A549 (cell line): ENCODE results near the gene EEFSEC. TPM values are rescaled to one million over a fixed set of nuclear protein-coding genes. Genes with fewer than 3 reads are reported as not detected.
A peak's percentile ranks its signal among the peaks of the same experiment; 100 is the strongest.

Experiments
- ATAC-seq, 2 experiments: fragments of 200-7000 bp in 1 of 2; fragments of >200 bp in 1 of 2; cut with Nextera tagmentation in 1 of 2; cut with Tn5 transposase in 1 of 2; 3 replicates each; pipeline versions ENCODE4 v1.8.0 to v1.9.1; 2018 to 2020; ENCODE audit warnings: mild to moderate bottlenecking in 1 of 2, moderate library complexity in 1 of 2
- CTCF ChIA-PET: fragments of 300-600 bp; sonication (Branson Sonifier 250); formaldehyde crosslinking; extraction: SDS; loops from one replicate; lab custom pipeline; 2021; ENCODE audit warnings: antibody characterized with exemption, inconsistent platforms; lab: Yijun Ruan, JAX
- POLR2A ChIA-PET: fragments of 350-600 bp; formaldehyde crosslinking; extraction: SDS; loops from one replicate; lab custom pipeline; 2021; ENCODE audit warnings: antibody characterized with exemption, inconsistent platforms; lab: Yijun Ruan, JAX
- DNase-seq, 2 experiments: peaks; one replicate each; pipeline versions ENCODE4 v3.0.0 to v3.0.0-alpha.2; 2011 to 2016; ENCODE audit warnings: low read depth in 1 of 2, low spot score in 1 of 2
- FAIRE-seq: peaks from 2 replicates; lab custom pipeline; 2011; peaks lifted over from hg19 to GRCh38; lab: Jason Lieb, UNC
- H3K27ac ChIP-seq, 2 experiments: fragments of >200 bp; sonication (Bioruptor Twin); formaldehyde crosslinking; 3 replicates each; pipeline ENCODE4 v1.5.1; 2016 to 2017
- H3K4me1 ChIP-seq: fragments of >200 bp; sonication (Bioruptor Twin); formaldehyde crosslinking; 3 replicates; pipeline ENCODE4 v1.6.1; 2016
- H3K4me2 ChIP-seq: fragments of >200 bp; sonication (Bioruptor Twin); formaldehyde crosslinking; 3 replicates; pipeline ENCODE4 v1.6.1; 2016
- H3K4me3 ChIP-seq: fragments of >200 bp; sonication (Bioruptor Twin); formaldehyde crosslinking; 3 replicates; pipeline ENCODE4 v1.5.1; 2016
- H3K9me3 ChIP-seq: fragments of >200 bp; sonication (Bioruptor Twin); formaldehyde crosslinking; 3 replicates; pipeline ENCODE4 v1.6.1; 2016
- FOSB ChIP-seq: fragments of 250-450 bp; sonication (Bioruptor Pico); IDR thresholded peaks from 2 replicates; pipeline ENCODE4 v1.5.0; 2020; ENCODE audit warnings: mild to moderate bottlenecking, moderate library complexity
- FOXS1 ChIP-seq: fragments of 250-450 bp; sonication (Bioruptor Pico); IDR thresholded peaks from 2 replicates; pipeline ENCODE4 v1.5.0; 2020; ENCODE audit warnings: mild to moderate bottlenecking, moderate library complexity
- GATA3 ChIP-seq: IDR thresholded peaks from 2 replicates; pipeline ENCODE4 v1.6.1; 2012; ENCODE audit warnings: borderline replicate concordance
- HOXA7 ChIP-seq: fragments of 250-450 bp; sonication (Bioruptor Pico); IDR thresholded peaks from 2 replicates; pipeline ENCODE4 v1.5.0; 2020; ENCODE audit warnings: mild to moderate bottlenecking, moderate library complexity
- HOXB13 ChIP-seq: fragments of 250-450 bp; sonication (Bioruptor Pico); IDR thresholded peaks from 2 replicates; pipeline ENCODE4 v1.5.0; 2020; ENCODE audit warnings: low read depth, mild to moderate bottlenecking, moderate library complexity
- KDM5A ChIP-seq: fragments of 200-600 bp; sonication (generic); IDR thresholded peaks from 2 replicates; pipeline ENCODE4 v1.6.1; 2016; ENCODE audit warnings: antibody characterized with exemption, mild to moderate bottlenecking
- MAFK ChIP-seq: fragments of 450-650 bp; IDR thresholded peaks from 2 replicates; pipeline ENCODE4 v1.6.1; 2014; ENCODE audit not compliant: partially characterized antibody
- MAZ ChIP-seq: fragments of 150-350 bp; IDR thresholded peaks from 2 replicates; pipeline ENCODE4 v1.6.1; 2014; ENCODE audit warnings: antibody characterized with exemption, low read depth, low read length, borderline replicate concordance
- NFE2L2 ChIP-seq: fragments of 150-350 bp; conservative IDR thresholded peaks from 2 replicates; pipeline ENCODE4 v1.6.1; 2014; ENCODE audit warnings: low read length
- NPAS2 ChIP-seq: fragments of 250-450 bp; sonication (Bioruptor Pico); IDR thresholded peaks from 2 replicates; pipeline ENCODE4 v1.8.0; 2022; ENCODE audit warnings: mild to moderate bottlenecking, moderate library complexity, borderline replicate concordance
- POLR2A ChIP-seq: IDR thresholded peaks from 2 replicates; pipeline ENCODE4 v1.6.1; 2012; ENCODE audit warnings: mild to moderate bottlenecking, low read length
- RCOR1 ChIP-seq: fragments of 150-350 bp; IDR thresholded peaks from 2 replicates; pipeline ENCODE4 v1.6.1; 2014; ENCODE audit warnings: antibody characterized with exemption, low read length, low read depth
- SMC3 ChIP-seq: fragments of >200 bp; sonication (Bioruptor Twin); formaldehyde crosslinking; IDR thresholded peaks from 3 replicates; pipeline ENCODE4 v1.6.1; 2018; ENCODE audit warnings: inconsistent platforms
- TP53 ChIP-seq: fragments of 250-450 bp; sonication (Bioruptor Pico); IDR thresholded peaks from 2 replicates; pipeline ENCODE4 v1.5.0; 2021; ENCODE audit warnings: mild to moderate bottlenecking, moderate library complexity
- ZC3H11A ChIP-seq: fragments of 450-650 bp; IDR thresholded peaks from 2 replicates; pipeline ENCODE4 v1.6.1; 2014; ENCODE audit warnings: antibody characterized with exemption, mild to moderate bottlenecking
- ZFP36 ChIP-seq: fragments of 450-650 bp; IDR thresholded peaks from 2 replicates; pipeline ENCODE4 v1.6.1; 2014; ENCODE audit warnings: borderline replicate concordance; ENCODE audit not compliant: partially characterized antibody
- WGBS: methylation state at CpG from one replicate; pipeline ENCODE4 v1.1.6; 2017; ENCODE audit errors: missing lambda C conversion rate; 5-methylcytosine and 5-hydroxymethylcytosine counted together
- polyA plus RNA-seq, 4 experiments: library from polyadenylated mRNA; depleted of rRNA in 3 of 4; stranded (reverse); fragments of >200 nt; fragmentation: RNase III in 1 of 4; extraction: RNeasy Plus Mini Kit Qiagen cat#74134 plus additional on column Dnase treatment in 1 of 4; gene quantifications; 2 replicates in 3 of 4; 3 replicates in 1 of 4; pipeline ENCODE4 v1.2.3, GENCODE V29; 2011 to 2017
- TF ChIP-seq, protein P1 (sequence below): fragments of 150-350 bp; IDR thresholded peaks from 2 replicates; pipeline ENCODE4 v1.6.1; 2014; ENCODE audit warnings: low read depth, mild to moderate bottlenecking, low read length
- TF ChIP-seq, protein P2 (sequence below): IDR thresholded peaks from 2 replicates; pipeline ENCODE4 v1.6.1; 2012
- TF ChIP-seq, protein P3 (sequence below): fragments of 250-450 bp; sonication (Bioruptor Pico); IDR thresholded peaks from 2 replicates; pipeline ENCODE4 v1.5.0; 2021; ENCODE audit warnings: mild to moderate bottlenecking, moderate library complexity, borderline replicate concordance
- TF ChIP-seq, protein P4 (sequence below): IDR thresholded peaks from 2 replicates; pipeline ENCODE4 v1.6.1; 2012
- TF ChIP-seq, protein P5 (sequence below): fragments of 200-600 bp; sonication (generic); IDR thresholded peaks from 2 replicates; pipeline ENCODE4 v1.6.1; 2016; ENCODE audit warnings: antibody characterized with exemption, mild to moderate bottlenecking, moderate library complexity

The EEFSEC gene
- polyA plus RNA-seq, 2 of the 4 experiments (the other 2 are of a cell fraction) = 6.9 to 7.3 TPM

DNA sequence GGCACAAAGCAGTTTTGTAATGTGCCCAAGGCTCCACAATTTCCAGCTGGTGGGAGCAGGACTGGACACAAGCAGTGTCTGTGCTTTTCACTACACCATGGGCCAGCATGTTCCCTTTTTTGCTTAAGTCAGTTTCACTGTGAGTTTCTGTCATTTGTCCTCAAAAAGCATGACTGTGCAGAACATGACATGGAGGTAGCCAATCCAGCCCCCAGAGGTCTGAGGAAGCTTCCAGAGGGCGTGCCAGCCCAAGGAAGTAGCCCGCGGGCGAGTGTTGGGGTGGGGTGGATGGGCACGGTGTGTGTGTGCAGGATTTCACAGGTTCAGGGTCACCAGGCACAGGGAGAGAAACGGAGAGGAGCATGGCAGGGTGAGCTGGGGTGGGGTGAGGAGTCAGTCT lies 8.0 kb upstream of the EEFSEC start:
- H3K4me2 ChIP-seq = no peak overlapping the region
- ATAC-seq = no peak
- ChIA-PET CTCF (interaction anchor here (1.2 to 2.4 kb wide), 4 partner anchors 12 to 472 kb away, joined by 3 to 11 read pairs (median 4); no protein-coding TSS in a partner anchor), POLR2A (no interaction called here)
- no peak for FAIRE-seq
- 64% methylated on average over 6 of the region's 6 CpGs for WGBS
- no peaks in the 10 kb centered on the region for H3K4me1 ChIP-seq
- H3K4me3 ChIP-seq = no peak overlapping the region
- peak; percentile 21 for TF ChIP-seq MAFK
- TF ChIP-seq NFE2L2 = peak; percentile 49
- TF ChIP-seq ZC3H11A = no peak
- no peak overlapping the region for H3K27ac ChIP-seq
- no peaks in the 10 kb centered on the region for H3K9me3 ChIP-seq
- no peak for DNase-seq

DNA sequence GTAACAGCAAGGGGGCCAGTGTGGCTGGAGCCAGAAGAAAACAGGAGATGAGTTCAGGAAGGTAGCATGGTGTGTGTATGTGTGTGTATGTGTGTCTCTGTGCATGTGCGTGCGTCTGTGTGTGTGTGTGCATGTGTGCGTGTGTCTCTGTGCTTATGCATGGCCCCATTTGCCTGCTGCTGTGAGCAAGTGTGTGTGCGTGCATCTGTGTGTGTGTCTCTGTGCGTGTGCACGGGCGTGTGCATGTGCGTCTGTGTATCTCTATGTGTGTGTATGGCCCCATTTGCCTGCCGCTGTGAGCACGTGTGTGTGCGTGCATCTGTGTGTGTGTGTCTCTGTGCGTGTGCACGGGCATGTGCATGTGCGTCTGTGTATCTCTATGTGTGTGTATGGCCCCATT lies 7.1 kb upstream of the EEFSEC start:
- FAIRE-seq = no peak
- WGBS = 95% methylated on average over 9 of the region's 14 CpGs
- Histone ChIP-seq H3K27ac (no peak overlapping the region), H3K4me2 (no peak overlapping the region), H3K4me3 (no peak overlapping the region), H3K4me1 (no peaks in the 10 kb centered on the region), H3K9me3 (no peaks in the 10 kb centered on the region)
- DNase-seq = no peak
- POLR2A ChIA-PET = no interaction called here
- CTCF ChIA-PET = no interaction called here
- no peak for TF ChIP-seq TP53 (CRISPR knock-in tag)
- TF ChIP-seq, protein P1, sequence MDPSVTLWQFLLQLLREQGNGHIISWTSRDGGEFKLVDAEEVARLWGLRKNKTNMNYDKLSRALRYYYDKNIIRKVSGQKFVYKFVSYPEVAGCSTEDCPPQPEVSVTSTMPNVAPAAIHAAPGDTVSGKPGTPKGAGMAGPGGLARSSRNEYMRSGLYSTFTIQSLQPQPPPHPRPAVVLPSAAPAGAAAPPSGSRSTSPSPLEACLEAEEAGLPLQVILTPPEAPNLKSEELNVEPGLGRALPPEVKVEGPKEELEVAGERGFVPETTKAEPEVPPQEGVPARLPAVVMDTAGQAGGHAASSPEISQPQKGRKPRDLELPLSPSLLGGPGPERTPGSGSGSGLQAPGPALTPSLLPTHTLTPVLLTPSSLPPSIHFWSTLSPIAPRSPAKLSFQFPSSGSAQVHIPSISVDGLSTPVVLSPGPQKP = no peak
- no peak for TF ChIP-seq ZC3H11A
- no peak for TF ChIP-seq FOXS1 (CRISPR knock-in tag)
- TF ChIP-seq GATA3 = no peak
- TF ChIP-seq KDM5A = no peak
- TF ChIP-seq NPAS2 (CRISPR knock-in tag) = no peak
- TF ChIP-seq, protein P2, sequence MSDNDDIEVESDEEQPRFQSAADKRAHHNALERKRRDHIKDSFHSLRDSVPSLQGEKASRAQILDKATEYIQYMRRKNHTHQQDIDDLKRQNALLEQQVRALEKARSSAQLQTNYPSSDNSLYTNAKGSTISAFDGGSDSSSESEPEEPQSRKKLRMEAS = no peak
- TF ChIP-seq ZFP36 = no peak
- no peak for TF ChIP-seq RCOR1
- no peak for TF ChIP-seq MAZ
- TF ChIP-seq HOXA7 (CRISPR knock-in tag) = no peak
- TF ChIP-seq SMC3 = no peak
- TF ChIP-seq, protein P3, sequence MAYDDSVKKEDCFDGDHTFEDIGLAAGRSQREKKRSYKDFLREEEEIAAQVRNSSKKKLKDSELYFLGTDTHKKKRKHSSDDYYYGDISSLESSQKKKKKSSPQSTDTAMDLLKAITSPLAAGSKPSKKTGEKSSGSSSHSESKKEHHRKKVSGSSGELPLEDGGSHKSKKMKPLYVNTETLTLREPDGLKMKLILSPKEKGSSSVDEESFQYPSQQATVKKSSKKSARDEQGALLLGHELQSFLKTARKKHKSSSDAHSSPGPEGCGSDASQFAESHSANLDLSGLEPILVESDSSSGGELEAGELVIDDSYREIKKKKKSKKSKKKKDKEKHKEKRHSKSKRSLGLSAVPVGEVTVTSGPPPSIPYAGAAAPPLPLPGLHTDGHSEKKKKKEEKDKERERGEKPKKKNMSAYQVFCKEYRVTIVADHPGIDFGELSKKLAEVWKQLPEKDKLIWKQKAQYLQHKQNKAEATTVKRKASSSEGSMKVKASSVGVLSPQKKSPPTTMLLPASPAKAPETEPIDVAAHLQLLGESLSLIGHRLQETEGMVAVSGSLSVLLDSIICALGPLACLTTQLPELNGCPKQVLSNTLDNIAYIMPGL (CRISPR knock-in tag) = no peak
- no peak for TF ChIP-seq NFE2L2
- TF ChIP-seq, protein P4, sequence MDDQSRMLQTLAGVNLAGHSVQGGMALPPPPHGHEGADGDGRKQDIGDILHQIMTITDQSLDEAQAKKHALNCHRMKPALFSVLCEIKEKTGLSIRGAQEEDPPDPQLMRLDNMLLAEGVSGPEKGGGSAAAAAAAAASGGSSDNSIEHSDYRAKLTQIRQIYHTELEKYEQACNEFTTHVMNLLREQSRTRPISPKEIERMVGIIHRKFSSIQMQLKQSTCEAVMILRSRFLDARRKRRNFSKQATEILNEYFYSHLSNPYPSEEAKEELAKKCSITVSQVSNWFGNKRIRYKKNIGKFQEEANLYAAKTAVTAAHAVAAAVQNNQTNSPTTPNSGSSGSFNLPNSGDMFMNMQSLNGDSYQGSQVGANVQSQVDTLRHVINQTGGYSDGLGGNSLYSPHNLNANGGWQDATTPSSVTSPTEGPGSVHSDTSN = no peak
- no peak for TF ChIP-seq POLR2A
- no peak for TF ChIP-seq HOXB13 (CRISPR knock-in tag)
- no peak for TF ChIP-seq FOSB (CRISPR knock-in tag)
- TF ChIP-seq, protein P5, sequence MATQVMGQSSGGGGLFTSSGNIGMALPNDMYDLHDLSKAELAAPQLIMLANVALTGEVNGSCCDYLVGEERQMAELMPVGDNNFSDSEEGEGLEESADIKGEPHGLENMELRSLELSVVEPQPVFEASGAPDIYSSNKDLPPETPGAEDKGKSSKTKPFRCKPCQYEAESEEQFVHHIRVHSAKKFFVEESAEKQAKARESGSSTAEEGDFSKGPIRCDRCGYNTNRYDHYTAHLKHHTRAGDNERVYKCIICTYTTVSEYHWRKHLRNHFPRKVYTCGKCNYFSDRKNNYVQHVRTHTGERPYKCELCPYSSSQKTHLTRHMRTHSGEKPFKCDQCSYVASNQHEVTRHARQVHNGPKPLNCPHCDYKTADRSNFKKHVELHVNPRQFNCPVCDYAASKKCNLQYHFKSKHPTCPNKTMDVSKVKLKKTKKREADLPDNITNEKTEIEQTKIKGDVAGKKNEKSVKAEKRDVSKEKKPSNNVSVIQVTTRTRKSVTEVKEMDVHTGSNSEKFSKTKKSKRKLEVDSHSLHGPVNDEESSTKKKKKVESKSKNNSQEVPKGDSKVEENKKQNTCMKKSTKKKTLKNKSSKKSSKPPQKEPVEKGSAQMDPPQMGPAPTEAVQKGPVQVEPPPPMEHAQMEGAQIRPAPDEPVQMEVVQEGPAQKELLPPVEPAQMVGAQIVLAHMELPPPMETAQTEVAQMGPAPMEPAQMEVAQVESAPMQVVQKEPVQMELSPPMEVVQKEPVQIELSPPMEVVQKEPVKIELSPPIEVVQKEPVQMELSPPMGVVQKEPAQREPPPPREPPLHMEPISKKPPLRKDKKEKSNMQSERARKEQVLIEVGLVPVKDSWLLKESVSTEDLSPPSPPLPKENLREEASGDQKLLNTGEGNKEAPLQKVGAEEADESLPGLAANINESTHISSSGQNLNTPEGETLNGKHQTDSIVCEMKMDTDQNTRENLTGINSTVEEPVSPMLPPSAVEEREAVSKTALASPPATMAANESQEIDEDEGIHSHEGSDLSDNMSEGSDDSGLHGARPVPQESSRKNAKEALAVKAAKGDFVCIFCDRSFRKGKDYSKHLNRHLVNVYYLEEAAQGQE = no peak
- ATAC-seq = no peak
